NCI-H146 treated with DMSO at 0.1 percent for 48 hours (cell line): ENCODE measurements around the gene TRNAU1AP.
"Not testable (repeated sequence)": the region's sequence is repeated elsewhere in the genome, so short reads cannot be mapped to it uniquely, and the experiment has no call there.

Experiments
- DNase-seq: peaks from one replicate; lab custom pipeline; 2025; ENCODE audit not compliant: unreplicated experiment; lab: John Stamatoyannopoulos, UW

TRNAU1AP gene

DNA sequence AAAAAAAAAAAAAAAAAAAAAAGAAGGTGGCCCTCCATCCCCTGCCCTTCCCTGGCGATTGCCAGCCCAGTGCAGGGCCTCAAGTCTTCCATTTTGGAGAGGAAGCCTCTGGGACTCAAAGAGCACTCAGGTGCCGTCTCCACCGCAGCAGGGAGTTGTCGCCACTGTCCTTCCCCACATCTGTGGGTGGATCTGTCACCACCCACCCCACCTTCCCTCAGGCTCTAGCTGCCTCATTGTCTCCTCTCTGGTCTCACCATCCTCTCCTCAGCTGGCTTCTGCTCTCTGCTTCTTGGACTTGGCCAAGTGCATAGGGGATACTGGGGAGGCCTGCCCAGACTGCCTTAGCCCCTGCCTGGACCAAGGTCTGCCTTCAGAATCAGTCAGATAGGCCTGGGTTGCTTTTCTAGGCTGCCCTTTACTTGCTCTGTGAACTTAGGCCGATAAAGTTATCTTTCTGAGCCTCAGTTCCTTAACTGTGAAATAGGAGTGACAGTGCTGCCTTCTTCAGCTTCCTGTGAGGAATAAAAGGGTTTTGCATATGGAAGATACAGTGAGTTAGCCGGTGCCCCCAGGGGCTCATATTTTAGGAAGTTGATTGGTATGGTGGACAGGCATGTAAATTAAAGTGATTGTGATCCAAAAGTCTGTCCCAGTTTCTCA, 31.3 kb upstream of the TRNAU1AP start:
- no peak for DNase-seq

DNA sequence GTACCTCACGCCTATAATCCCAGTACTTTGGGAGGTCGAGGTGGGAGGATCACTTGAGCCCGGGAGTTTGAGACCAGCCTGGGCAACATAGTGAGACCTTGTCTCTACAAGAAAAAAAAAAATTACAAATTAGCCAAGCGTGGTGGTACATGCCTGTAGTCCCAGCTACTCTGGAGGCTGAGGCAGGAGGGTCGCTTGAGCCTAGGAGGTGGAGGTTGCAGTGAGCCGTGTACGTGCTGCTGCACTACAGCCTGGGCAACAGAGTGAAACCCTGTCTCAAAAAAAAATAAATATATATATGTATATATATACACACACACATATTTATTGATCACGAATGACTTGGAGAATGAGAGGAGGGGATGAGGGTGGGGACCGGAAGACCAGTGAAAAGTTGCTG, 30.3 kb upstream of the TRNAU1AP start:
- not testable (repeated sequence) for DNase-seq

DNA sequence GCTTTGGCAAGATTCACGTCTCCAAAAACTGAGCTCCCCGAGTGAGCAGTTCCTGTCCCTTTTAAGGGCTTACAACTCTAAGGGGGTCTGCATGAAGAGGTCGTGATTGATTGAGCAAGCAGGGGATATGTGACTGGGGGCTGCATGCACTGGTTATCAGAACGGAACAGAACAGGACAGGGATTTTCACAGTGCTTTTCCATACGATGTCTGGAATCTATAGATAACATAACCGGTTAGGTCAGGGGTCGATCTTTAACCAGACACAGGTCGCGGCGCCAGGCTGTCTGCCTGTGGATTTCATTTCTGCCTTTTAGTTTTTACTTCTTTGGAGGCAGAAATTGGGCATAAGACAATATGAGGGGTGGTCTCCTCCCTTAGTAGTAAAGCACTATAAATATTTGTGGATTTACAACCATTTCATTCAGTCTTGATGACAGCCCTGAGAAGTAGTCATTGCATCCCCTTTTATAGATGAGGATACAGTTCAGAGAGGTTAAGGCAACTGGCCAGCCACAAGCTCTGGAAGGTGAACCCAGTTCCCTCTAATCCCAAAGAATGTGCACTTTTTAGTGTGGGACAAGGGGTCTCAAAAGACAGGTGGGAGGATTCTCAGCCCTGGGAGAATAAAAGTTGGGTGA, 27.8 kb upstream of the TRNAU1AP start:
- not testable (repeated sequence) for DNase-seq

DNA sequence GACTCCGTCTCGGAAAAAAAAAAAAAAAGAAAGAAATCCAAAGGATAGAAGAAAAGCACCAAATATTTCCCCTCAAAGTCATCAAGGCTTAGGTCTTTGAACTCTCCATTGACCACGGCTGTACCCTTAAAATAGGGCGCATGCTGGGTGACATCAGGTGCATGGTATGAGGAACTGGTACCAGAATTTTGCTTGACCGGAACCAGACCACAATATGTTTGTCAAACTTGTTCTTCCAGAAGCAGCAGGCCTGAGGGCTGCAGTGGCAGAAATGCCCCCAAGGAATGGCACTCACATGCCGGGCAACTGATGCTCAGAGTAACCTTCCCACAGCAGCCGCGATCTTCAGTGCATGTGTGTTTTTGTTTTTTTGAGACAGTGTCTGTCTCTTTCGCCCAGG, 26.0 kb upstream of the TRNAU1AP start:
- DNase-seq: no peak

DNA sequence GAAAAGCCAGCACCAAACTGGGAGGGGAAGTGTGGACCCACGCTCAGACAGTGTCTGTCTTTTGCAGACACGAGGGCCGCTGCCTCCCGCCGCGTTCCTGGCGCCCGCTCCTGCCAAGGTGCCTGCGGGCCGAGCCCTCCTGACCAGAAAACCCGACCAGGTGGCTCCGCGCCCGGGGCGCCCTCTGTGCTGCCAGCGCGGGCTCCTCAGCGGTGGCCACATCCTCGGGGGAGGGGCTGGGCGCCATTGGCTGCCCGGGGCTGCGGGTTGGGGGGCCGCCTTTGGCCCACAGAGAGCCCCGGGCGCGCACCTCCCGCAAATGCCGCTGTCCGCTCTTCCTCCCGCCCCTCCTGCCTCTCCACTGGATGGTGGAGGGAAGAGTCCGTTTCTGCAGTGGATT, 22.4 kb upstream of the TRNAU1AP start:
- no peak for DNase-seq

DNA sequence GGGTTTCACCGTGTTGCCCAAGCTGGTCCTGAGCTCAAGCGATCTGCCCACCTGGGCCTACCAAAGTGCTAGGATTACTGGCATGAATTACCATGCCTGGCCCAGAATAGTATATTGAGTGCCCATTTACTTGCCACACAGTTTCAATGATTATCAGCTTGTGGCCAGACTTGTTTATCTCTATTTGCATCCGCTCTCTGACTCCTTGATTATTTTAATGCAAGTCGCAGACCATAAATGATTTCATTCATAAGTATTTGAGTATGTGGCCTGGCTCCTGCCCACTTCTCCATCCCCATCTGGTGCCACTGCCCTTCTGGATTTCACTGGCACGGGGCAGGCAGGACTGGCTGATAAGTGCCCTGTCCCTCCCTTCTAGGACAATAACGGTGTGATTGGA, 18.2 kb upstream of the TRNAU1AP start:
- no peak for DNase-seq

DNA sequence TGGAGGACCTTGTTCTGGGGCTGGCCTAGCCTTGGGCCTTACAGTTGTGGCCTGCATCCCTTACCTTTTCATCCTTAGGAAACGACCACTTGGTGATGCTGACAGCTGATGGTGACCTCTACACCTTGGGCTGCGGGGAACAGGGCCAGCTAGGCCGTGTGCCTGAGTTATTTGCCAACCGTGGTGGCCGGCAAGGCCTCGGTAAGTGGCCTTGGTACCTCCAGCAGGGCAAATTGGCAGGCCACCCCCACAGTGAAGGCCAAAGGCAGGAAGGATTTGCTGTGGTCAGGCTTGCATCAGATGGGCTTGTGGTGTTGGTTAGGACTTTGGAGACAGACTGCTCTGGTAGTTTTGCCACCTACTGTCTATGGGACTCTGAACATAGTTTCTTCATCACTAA, 17.7 kb upstream of the TRNAU1AP start:
- no peak for DNase-seq

DNA sequence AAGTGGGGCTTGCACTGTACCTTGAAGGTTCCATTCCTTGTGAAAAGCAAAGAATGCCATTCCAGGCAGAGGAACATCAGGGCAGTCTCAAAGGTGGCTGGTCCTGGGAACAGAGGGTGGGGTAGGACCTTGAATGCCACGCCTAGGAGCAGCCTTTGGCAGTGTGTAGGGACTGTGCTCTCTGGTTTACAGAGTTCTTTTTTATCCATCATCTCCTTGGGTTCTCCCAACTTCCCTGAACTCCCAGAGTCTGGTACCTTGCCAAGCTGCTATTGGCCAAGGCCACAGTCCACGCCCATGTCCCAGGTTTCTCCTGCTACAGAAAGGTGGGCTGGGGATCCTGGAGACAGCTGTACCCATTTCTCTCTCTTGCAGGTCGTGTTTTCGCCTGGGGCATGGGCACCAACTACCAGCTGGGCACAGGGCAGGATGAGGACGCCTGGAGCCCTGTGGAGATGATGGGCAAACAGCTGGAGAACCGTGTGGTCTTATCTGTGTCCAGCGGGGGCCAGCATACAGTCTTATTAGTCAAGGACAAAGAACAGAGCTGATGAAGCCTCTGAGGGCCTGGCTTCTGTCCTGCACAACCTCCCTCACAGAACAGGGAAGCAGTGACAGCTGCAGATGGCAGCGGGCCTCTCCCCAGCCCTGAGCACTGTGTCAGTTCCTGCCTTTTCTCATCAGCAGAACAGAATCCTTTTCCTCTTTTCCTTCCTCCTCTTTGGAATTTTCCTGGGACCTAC, 15.3 kb upstream of the TRNAU1AP start:
- DNase-seq: no peak

DNA sequence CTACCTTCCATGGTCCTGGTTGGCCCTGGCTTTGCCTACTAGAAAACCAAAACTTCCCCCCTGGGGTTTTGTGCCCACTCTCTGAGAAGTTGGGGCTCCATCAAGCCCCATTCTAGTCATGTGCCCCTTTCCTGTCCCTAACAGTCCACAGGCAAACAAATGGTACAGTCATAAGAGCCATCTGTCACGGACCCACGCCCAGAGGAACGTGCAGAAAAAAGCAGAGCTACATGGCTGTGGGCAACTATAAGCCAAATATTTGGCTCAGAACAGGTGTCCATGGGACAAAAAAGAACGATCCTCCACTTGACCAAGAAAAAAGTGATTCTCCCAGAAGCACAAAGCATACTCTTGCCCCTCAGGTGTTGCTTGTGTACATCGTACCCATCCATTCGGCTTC, 14.6 kb upstream of the TRNAU1AP start:
- DNase-seq: no peak

DNA sequence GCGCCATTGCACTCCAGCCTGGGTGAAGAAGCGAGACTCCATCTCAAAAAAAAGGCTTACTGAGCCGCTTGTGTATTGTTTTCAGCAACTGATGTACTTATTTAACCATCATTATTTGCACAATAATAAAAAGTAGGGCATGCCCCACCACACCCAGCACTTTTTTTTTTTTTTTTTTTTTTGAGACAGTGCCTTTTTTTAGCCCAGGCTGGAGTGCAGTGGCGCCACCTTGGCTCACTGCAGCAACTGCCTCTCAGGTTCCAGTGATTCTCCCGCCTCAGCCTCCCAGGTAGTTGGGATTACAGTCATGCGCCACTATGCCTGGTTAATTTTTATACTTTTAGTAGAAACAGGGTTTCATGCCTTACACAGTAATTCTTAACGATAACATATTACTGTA, 12.2 kb upstream of the TRNAU1AP start:
- DNase-seq: no peak

DNA sequence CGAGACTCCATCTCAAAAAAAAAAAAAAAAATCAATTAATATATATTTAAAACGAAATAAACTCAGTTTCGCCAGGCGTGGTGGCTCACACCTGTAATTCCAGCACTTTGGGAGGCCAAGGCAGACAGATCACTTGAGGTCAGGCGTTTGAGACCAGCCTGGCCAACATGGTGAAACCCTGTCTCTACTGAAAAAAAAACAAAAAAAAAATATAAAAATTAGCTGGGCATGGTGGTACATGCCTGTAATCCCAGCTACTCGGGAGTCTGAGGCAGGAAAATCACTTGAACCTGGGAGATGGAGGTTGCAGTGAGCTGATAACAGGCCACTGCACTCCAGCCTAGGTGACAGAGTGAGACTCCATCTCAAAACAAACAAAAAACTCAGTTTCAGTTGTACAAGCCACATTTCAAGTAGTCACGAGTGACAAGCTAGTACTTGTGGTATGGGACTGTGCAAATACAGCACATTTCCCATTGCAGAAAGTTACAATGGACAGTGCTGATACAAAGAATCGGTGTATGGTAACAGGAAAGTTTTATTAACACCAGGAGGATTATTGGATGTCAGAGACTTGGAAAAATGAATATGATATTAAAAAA, 11.4 kb upstream of the TRNAU1AP start:
- not testable (repeated sequence) for DNase-seq

DNA sequence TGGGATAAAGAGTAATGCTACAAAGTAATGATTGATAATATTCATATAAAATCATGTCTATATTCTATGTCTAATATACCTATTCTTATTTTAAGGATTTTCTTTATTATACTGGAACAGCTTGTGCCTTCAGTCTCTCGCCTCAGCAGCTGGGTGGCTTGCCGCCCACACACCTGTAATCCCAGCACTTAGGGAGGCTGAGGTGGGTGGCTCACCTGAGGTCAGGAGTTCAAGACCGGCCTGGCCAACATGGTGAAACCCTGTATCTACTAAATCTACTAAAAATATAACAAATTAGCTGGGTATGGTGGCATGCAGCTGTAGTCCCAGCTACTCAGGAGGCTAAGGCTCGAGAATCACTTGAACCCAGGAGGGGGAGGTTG, 7.6 kb upstream of the TRNAU1AP start:
- no peak for DNase-seq

DNA sequence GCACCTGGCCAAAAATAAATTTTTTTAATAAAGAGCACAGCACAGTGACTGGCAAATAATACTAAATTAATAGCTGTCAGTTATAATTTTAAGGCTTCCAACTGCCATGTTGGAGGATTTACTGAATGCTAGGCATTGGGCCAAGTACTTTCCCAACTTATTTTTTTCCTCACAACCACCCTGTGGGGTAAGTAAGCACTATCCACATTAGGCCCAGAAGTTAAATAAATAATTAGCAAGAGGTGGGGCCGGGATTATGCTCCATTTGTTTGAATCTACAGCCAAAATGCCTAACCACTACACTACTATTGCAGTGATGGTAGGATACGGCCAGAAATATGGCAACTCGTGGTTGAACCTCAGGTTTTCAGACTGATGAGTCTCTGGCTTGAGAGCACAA, 4.6 kb upstream of the TRNAU1AP start:
- DNase-seq: no peak

DNA sequence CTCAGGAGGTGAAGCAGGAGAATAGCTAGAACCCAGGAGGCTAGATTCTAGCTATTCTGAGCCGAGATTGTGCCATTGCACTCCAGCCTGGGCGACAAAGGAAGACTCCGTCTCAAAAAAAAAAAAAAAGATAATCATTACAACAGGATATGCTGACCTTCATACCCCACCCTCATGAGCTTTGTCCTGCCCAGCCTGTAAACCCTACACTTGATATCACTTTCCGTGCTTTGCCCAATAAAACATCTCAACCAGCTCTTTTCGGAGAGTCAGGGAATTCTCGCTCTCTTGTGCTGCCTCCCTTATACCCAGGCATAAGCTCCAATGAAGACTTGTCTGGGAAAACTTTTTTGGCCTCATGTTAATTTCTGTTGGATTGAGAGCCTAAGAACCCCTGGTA, 1.5 kb upstream of the TRNAU1AP start:
- no peak for DNase-seq

DNA sequence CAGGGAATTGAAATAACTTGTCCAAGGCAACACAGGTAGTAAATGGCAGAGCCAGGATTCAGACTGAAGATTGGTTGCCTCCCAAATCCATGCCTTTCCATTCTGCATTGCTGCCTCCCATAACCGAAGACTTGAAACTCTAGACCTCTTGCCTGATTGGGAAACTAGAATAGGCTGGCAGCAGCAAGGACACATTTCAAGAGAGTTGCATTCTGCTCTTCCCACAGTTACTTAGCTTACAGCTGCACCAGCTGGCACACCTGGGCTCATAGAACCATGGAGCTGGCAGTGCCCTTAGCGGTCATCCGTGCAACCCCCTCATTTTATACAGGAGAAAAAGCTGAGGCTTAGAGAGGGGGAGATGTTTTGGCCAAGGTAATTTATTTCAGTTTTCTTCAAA, 8.0 kb downstream of the TRNAU1AP start:
- DNase-seq: no peak

DNA sequence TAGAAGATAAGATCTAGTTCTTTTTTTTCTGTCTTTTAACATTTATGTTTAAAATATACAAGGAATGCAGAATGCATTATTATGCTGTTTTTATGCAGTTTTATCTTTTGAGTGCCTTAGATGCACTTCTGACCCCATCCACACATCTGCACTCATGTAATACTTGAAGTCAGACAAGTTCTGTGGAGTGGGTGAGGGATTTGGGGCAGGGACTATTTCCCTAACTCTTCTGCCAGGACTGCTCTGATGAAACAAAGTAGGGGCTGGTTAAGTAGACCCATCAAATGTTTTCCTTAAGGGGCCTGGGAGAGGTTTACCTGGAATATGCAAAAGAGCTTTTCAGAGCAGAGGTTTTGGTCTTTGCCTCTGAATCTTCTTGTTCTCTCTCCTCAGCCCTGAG, 11.4 kb downstream of the TRNAU1AP start:
- no peak for DNase-seq

DNA sequence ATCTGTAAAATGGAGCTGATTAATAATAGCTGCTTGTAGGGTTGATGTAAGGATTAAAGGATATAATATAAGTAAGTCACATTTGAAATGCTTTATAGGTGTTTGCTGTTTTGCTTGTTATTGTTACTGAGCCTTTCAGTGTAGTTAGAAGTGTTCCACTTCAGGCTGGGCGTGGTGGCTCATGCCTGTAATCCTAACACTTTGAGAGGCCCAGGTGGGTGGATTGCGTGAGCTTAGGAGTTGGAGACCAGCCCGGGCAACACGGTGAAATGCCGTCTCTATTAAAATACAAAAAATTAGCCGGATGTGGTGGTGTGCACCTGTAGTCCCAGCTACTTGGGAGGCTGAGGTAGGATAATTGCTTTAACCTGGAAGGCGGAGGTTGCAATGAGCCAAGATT, 12.2 kb downstream of the TRNAU1AP start:
- no peak for DNase-seq

DNA sequence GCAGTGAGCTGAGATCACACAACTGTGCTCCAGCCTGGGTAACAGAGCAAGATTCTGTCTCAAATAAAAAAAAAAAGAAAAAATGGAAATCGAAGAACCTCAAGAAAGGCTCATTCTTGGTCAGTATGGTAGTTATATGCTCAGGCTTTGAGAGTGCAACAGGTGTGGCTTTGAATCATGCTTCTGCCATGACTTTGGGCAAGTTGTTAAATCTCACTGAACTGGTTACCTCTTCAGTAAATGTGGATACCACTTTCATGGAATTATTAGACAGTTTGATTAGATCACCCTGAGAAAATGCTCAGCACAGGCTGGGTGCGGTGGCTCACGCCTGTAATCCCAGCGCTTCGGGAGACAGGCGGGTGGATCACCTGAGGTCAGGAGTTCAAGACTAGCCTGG, 12.8 kb downstream of the TRNAU1AP start:
- DNase-seq: no peak

DNA sequence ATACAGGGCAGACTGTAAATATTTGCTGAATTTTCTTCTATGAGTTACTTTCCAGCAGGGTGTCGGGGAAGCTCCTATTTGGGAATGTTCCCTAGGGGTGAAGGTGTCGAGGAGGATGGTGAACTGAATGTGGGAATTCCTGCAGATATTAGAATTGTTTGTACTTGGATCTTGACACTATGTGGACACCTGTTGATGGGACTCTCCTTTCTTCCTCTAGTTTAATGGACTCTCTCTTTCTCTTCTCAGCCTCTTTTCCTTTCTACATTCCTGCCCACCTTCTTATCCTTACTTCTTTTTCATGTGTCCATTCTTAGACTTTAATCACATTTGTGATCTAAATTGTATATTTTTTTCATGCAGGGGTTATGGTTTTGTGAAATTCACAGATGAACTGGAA, 14.0 kb downstream of the TRNAU1AP start:
- no peak for DNase-seq

DNA sequence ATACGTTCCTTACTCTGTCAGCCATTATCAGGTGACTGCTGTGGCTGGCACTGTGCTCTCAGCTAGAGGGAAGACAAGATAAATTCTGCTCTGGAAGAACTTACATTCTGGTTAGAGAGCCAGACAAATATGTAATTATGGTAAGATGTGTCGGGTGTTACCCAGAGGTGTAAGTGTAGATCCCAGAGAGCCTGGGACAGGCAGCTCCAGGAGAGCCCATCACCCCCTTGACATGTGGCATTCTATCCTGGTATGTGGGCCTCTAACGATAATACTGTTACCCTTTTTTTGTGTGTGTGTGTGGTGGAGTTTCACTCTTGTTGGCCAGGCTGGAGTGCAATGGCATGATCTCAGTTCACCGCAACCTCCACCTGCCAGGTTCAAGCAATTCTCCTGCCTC, 19.0 kb downstream of the TRNAU1AP start:
- DNase-seq: no peak

DNA sequence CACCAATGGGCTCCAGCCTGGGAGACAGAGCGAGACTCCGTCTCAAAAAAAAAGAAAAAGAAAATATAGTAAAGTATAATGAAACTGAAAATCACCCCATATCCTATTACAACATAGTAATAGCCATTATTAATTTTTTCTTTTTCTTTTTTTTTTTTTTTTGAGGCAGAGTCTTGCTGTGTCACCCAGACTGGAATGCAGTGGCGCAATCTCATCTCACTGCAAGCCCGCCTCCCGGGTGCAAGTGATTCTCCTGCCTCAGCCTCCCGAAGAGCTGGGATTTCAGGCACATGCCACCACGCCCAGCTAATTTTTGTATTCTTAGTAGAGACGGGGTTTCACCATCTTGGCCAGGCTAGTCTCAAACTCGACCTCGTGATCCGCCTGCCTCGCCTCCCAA, 20.0 kb downstream of the TRNAU1AP start:
- DNase-seq: not testable (repeated sequence)

DNA sequence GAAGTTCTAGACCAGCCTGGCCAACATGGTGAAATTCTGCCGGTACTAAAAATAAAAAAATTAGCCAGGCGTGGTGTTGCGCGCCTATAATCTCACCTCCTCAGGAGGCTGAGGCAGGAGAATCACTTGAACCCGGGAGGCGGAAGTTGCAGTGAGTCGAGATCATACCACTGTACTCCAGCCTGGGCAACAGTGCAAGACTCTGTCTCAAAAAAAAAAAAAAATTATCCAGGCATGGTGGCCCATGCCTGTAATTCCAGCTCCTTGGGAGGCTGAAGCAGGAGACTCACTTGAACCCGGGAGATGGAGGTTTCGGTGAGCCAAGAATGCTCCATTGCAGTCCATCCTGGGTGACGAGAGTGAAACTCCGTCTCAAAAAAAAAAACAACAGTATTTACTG, 20.7 kb downstream of the TRNAU1AP start:
- DNase-seq: no peak
